ENCODE results near the gene RHOJ.

- TF ChIP-seq CTCF (IDR thresholded peaks at IDR 0.05) (no peak), POLR2A (IDR thresholded peaks at IDR 0.05) (no peak)
Observed at GRCh38 chr14:63240221-63240620, 36.0 kb downstream of the RHOJ start.

Data from esophagus squamous epithelium (tissue), 4 donors.